Measurements from ENCODE around the gene TTLL13. TPM values are rescaled to one million over a fixed set of nuclear protein-coding genes. Genes with fewer than 3 reads are reported as not detected.
A peak's percentile ranks its signal among the peaks of the same experiment; 100 is the strongest.
"Not testable (repeated sequence)": the region's sequence is repeated elsewhere in the genome, so short reads cannot be mapped to it uniquely, and the experiment has no call there.

The TTLL13 gene
- total and polyA plus RNA-seq, 12 donors = 0.09 to 0.78 (median 0.24) TPM; not detected in 4

GRCh38 chr15:90243943-90244639 is 5.3 kb upstream of the TTLL13 start:
- H3K9me3 ChIP-seq = no peaks in the 10 kb centered on the region
- ATAC-seq (no peak), DNase-seq (no peak)
- 88 to 89% methylated on average over 10 of the region's 10 CpGs for WGBS, 2 donors
- peaks cover 0 to 24% (median 9%) of the 10 kb centered on the region in 9 donors for H3K4me1 ChIP-seq
- H3K27ac ChIP-seq = no peak overlapping the region
- H3K4me3 ChIP-seq = no peak overlapping the region
- intact Hi-C loops (cut with DNase I) = no loop called here
- H3K36me3 ChIP-seq = peaks cover 0 to 38% (median 6%) of the 10 kb centered on the region in 9 donors
- TF ChIP-seq CTCF (IDR thresholded peaks at IDR 0.05) = no peak
- H3K27me3 ChIP-seq = no peaks in the 10 kb centered on the region

GRCh38 chr15:90248789-90249202 is 560 bp upstream of the TTLL13 start:
- peak overlapping the region; percentile 41 to 75 (median 58) for H3K4me3 ChIP-seq
- H3K27ac ChIP-seq = peak overlapping the region in 9 of 10 donors; percentile 4 to 82 (median 71)
- intact Hi-C loops (cut with DNase I) = loop anchor here in 1 of 10 donors (2.0 kb wide), 1 partner anchor 16 kb away; the partner anchor contains the start of gene NGRN

GRCh38 chr15:90257776-90258175 is 8.4 kb downstream of the TTLL13 start:
- DNase-seq (no peak), ATAC-seq (no peak)
- intact Hi-C loops (cut with DNase I) = no loop called here
- Histone ChIP-seq H3K4me3 (no peak overlapping the region), H3K4me1 (peaks cover 0 to 10% (median 0%) of the 10 kb centered on the region in 9 donors), H3K27me3 (no peaks in the 10 kb centered on the region), H3K9me3 (no peaks in the 10 kb centered on the region), H3K27ac (no peak overlapping the region), H3K36me3 (no peaks in the 10 kb centered on the region)
- TF ChIP-seq CTCF (IDR thresholded peaks at IDR 0.05) = no peak
- 73 to 86% methylated on average over 7 of the region's 7 CpGs for WGBS, 2 donors

More at GRCh38 chr15:90248789-90249202, 560 bp upstream of the TTLL13 start:
- 39 to 50% methylated on average over 6 of the region's 6 CpGs for WGBS, 2 donors
- DNase-seq = no peak
- no peaks in the 10 kb centered on the region for H3K27me3 ChIP-seq
- H3K36me3 ChIP-seq = peaks cover 0 to 2% (median 0%) of the 10 kb centered on the region in 9 donors
- no peaks in the 10 kb centered on the region for H3K9me3 ChIP-seq
- peaks cover 0 to 22% (median 15%) of the 10 kb centered on the region in 9 donors for H3K4me1 ChIP-seq
- TF ChIP-seq CTCF (IDR thresholded peaks at IDR 0.05) = no peak
- ATAC-seq = peak in 7 of 8 donors; percentile 35 to 79 (median 60)

- Histone ChIP-seq H3K27me3 (no peaks in the 10 kb centered on the region), H3K4me3 (no peak overlapping the region), H3K36me3 (no peaks in the 10 kb centered on the region), H3K4me1 (peaks cover 0 to 15% (median 4%) of the 10 kb centered on the region in 9 donors), H3K9me3 (no peaks in the 10 kb centered on the region), H3K27ac (no peak overlapping the region)
- ATAC-seq (no peak), DNase-seq (no peak)
- 87 to 91% methylated on average over 5 of the region's 5 CpGs for WGBS, 2 donors
- intact Hi-C loops (cut with DNase I) = no loop called here
- TF ChIP-seq CTCF (IDR thresholded peaks at IDR 0.05) = no peak
These were observed 10.2 kb downstream of the TTLL13 start for GRCh38 chr15:90259524-90259923.

GRCh38 chr15:90260731-90261130 is 11.4 kb downstream of the TTLL13 start:
- ATAC-seq; H3K27me3 ChIP-seq; intact Hi-C loops (cut with DNase I): not testable (repeated sequence)

More at GRCh38 chr15:90260731-90261130, 11.4 kb downstream of the TTLL13 start:
- 69 to 75% methylated on average over 5 to 6 of the region's 6 CpGs for WGBS, 2 donors
- H3K4me1 ChIP-seq = peaks cover 0 to 21% (median 8%) of the 10 kb centered on the region in 9 donors
- H3K9me3 ChIP-seq, H3K36me3 ChIP-seq, H3K4me3 ChIP-seq, H3K27ac ChIP-seq, DNase-seq: not testable (repeated sequence)

Measured in heart right ventricle (tissue), 16 donors.